K562 (cell line): ENCODE measurements around the gene NEK5. TPM values are rescaled to one million over a fixed set of nuclear protein-coding genes. Genes with fewer than 3 reads are reported as not detected.

Experiments
- ATAC-seq: fragments of 200-7000 bp; cut with Tn5 transposase; 3 replicates; pipeline ENCODE4 v1.9.1; 2020; ENCODE audit warnings: moderate library complexity
- BruUV-seq: library from RNA; stranded (reverse); fragments of 400-500 nt; replicated peaks from 2 replicates; lab custom pipeline; 2021; lab: Mats Ljungman, UMichigan
- CTCF ChIA-PET: fragments of 300-600 bp; formaldehyde crosslinking; extraction: SDS; loops from one replicate; lab custom pipeline; 2021; ENCODE audit warnings: low intra/inter-chr PET ratio; lab: Yijun Ruan, JAX
- POLR2A ChIA-PET: fragments of 300-600, 350-650 bp; sonication (Branson Sonifier 250); formaldehyde crosslinking; extraction: SDS; loops from one replicate; lab custom pipeline; 2021; ENCODE audit warnings: antibody characterized with exemption, inconsistent platforms; lab: Yijun Ruan, JAX
- DNase-seq, 4 experiments: peaks; one replicate each; pipeline versions ENCODE4 v3.0.0 to v3.0.0-alpha.2; 2011 to 2018; ENCODE audit warnings: low spot score in 3 of 4, mixed read lengths in 3 of 4; ENCODE audit errors: extremely low read depth in 1 of 4
- FAIRE-seq: peaks from 2 replicates; lab custom pipeline; 2011; peaks lifted over from hg19 to GRCh38; lab: Jason Lieb, UNC
- H2AFZ ChIP-seq: 2 replicates; pipeline ENCODE4 v1.6.0; 2011; ENCODE audit warnings: low read depth, low read length, control low read depth, inconsistent platforms
- H3K27ac ChIP-seq: fragments of 200-600 bp; 3 replicates; pipeline ENCODE4 v1.8.0; 2011; ENCODE audit warnings: low read depth, mild to moderate bottlenecking, control low read depth, inconsistent platforms, low read length, moderate library complexity, mixed read lengths; ENCODE audit errors: extremely low read depth
- H3K27me3 ChIP-seq, 2 experiments: fragments of 300-600 bp in 1 of 2; 2 replicates in 1 of 2; 3 replicates in 1 of 2; pipeline versions ENCODE4 v1.6.0 to v1.8.0; 2011; ENCODE audit warnings: inconsistent platforms in 2 of 2, low read length in 2 of 2, mild to moderate bottlenecking in 1 of 2, mixed read lengths in 1 of 2, moderate library complexity in 1 of 2; ENCODE audit not compliant: control insufficient read depth in 2 of 2, insufficient read depth in 2 of 2
- H3K36me3 ChIP-seq: fragments of 300-600 bp; 3 replicates; pipeline ENCODE4 v1.8.0; 2011; ENCODE audit warnings: mild to moderate bottlenecking, low read length, inconsistent platforms; ENCODE audit not compliant: control insufficient read depth, insufficient read depth
- H3K4me1 ChIP-seq, 2 experiments: fragments of 200-600 bp in 1 of 2; replicated peaks in 1 of 2; 2 replicates in 1 of 2; 3 replicates in 1 of 2; pipeline versions ENCODE4 v1.5.1 to v1.8.0; 2011; ENCODE audit warnings: inconsistent platforms in 2 of 2, low read length in 2 of 2, mild to moderate bottlenecking in 1 of 2, mixed read lengths in 1 of 2, moderate library complexity in 1 of 2; ENCODE audit not compliant: control insufficient read depth in 2 of 2, insufficient read depth in 2 of 2
- H3K4me2 ChIP-seq: 2 replicates; pipeline ENCODE4 v1.6.1; 2011; ENCODE audit warnings: low read length, control low read depth, inconsistent platforms, mixed read lengths; ENCODE audit not compliant: insufficient read depth
- H3K4me3 ChIP-seq: fragments of 200-600 bp; sonication (generic), shearing (Covaris generic); 2 replicates; pipeline ENCODE4 v1.5.1; 2016; ENCODE audit warnings: control low read depth, inconsistent platforms
- H3K79me2 ChIP-seq: fragments of 200-600 bp; 3 replicates; pipeline ENCODE4 v1.8.0; 2011; ENCODE audit warnings: low read length, inconsistent platforms; ENCODE audit not compliant: control insufficient read depth, insufficient read depth
- H3K9ac ChIP-seq, 2 experiments: 2 replicates each; pipeline versions ENCODE4 v1.6.0 to v1.6.1; 2011; ENCODE audit warnings: low read depth in 2 of 2, low read length in 2 of 2, control low read depth in 1 of 2, inconsistent platforms in 1 of 2, mild to moderate bottlenecking in 1 of 2, mixed read lengths in 1 of 2; ENCODE audit not compliant: insufficient read depth in 1 of 2
- H3K9me1 ChIP-seq: one replicate; pipeline ENCODE4 v1.6.0; 2011; ENCODE audit warnings: inconsistent platforms, mild to moderate bottlenecking, low read length, moderate library complexity; ENCODE audit not compliant: control insufficient read depth, insufficient read depth
- H3K9me3 ChIP-seq: replicated peaks from 2 replicates; pipeline ENCODE4 v1.5.1; 2011; ENCODE audit warnings: low read depth, low read length, inconsistent platforms; ENCODE audit not compliant: control insufficient read depth, insufficient read depth
- H4K20me1 ChIP-seq: replicated peaks from 2 replicates; pipeline ENCODE4 v1.6.1; 2011; ENCODE audit warnings: low read length, inconsistent platforms, mixed read lengths; ENCODE audit not compliant: control insufficient read depth, insufficient read depth
- COPS2 ChIP-seq: fragments of 450-650 bp; conservative IDR thresholded peaks from 2 replicates; pipeline ENCODE4 v1.6.1; 2016; ENCODE audit warnings: mild to moderate bottlenecking, moderate library complexity
- ETS2 ChIP-seq: IDR thresholded peaks from 2 replicates; pipeline ENCODE4 v1.6.1; 2016; ENCODE audit warnings: borderline replicate concordance, missing genetic modification characterization, mild to moderate bottlenecking, moderate library complexity, missing compliant biosample characterization; ENCODE audit not compliant: poor library complexity, severe bottlenecking
- EWSR1 ChIP-seq: fragments of 450-650 bp; IDR thresholded peaks from 2 replicates; pipeline ENCODE4 v1.6.1; 2018; ENCODE audit warnings: borderline replicate concordance, mild to moderate bottlenecking, low read depth, moderate library complexity; ENCODE audit not compliant: partially characterized antibody
- FOXJ3 ChIP-seq: sonication (generic); formaldehyde crosslinking; IDR thresholded peaks from 2 replicates; pipeline ENCODE4 v1.4.0; 2020; ENCODE audit warnings: mild to moderate bottlenecking, missing genetic modification reagents
- POLR2B ChIP-seq: fragments of 450-650 bp; IDR thresholded peaks from 2 replicates; pipeline ENCODE4 v1.6.1; 2018; ENCODE audit warnings: low read depth; ENCODE audit not compliant: partially characterized antibody
- ZKSCAN3 ChIP-seq: fragments of 250-450 bp; sonication (Bioruptor Pico); IDR thresholded peaks from 2 replicates; pipeline ENCODE4 v1.4.0; 2020
- ZKSCAN8 ChIP-seq: fragments of 200-800 bp; sonication (Bioruptor generic); IDR thresholded peaks from 2 replicates; pipeline ENCODE4 v1.6.1; 2016; ENCODE audit warnings: missing genetic modification characterization, missing compliant biosample characterization
- ZNF12 ChIP-seq: sonication (generic); formaldehyde crosslinking; IDR thresholded peaks from 2 replicates; pipeline ENCODE4 v1.4.0; 2020; ENCODE audit warnings: mild to moderate bottlenecking, missing genetic modification reagents
- ZNF3 ChIP-seq: fragments of 250-450 bp; sonication (Bioruptor Pico); IDR thresholded peaks from 2 replicates; pipeline ENCODE4 v1.5.0; 2021; ENCODE audit warnings: mild to moderate bottlenecking, moderate library complexity
- ZNF609 ChIP-seq: sonication (generic); formaldehyde crosslinking; IDR thresholded peaks from 2 replicates; pipeline ENCODE4 v1.8.1; 2023; ENCODE audit warnings: missing genetic modification reagents, mild to moderate bottlenecking, borderline replicate concordance
- ZNF778 ChIP-seq: fragments of 450-650 bp; formaldehyde crosslinking; IDR thresholded peaks from 2 replicates; pipeline ENCODE4 v1.4.0; 2020; ENCODE audit warnings: mild to moderate bottlenecking, moderate library complexity
- WGBS: fragments of 100-300 bp; shearing (Covaris generic); methylation state at CpG from one replicate; pipeline ENCODE4 v1.1.6; 2016; ENCODE audit warnings: low coverage, mixed read lengths; ENCODE audit not compliant: insufficient coverage; ENCODE audit errors: missing lambda C conversion rate; 5-methylcytosine and 5-hydroxymethylcytosine counted together
- in situ Hi-C: fragments of 300-500 bp; cut with MboI; formaldehyde crosslinking; loops from 4 replicates; pipeline ENCODE4 v1.15.0; 2018; ENCODE audit warnings: inconsistent platforms, mixed read lengths
- intact Hi-C: fragments of 100-400 bp; cut with micrococcal nuclease; formaldehyde crosslinking; loops from 2 replicates; pipeline ENCODE4 v1.14.2; 2022
- polyA plus RNA-seq, 8 experiments: library from polyadenylated mRNA; depleted of rRNA in 4 of 8; stranded (reverse) in 5 of 8; unstranded in 3 of 8; fragments of >200 nt; fragmentation: Nextera tagmentation in 2 of 8; fragmentation: Illumina TruSeq in 1 of 8; extraction: Ambion mirVana in 2 of 8; extraction: Trizol in 1 of 8; gene quantifications; 2 replicates each; pipeline versions ENCODE4 v1.2.1 to v1.2.3, GENCODE V29; 2011 to 2014; ENCODE audit warnings: inconsistent platforms in 1 of 8, missing spikeins in 1 of 8
- total RNA-seq, 7 experiments: library from RNA; depleted of rRNA in 6 of 7; stranded (reverse); fragments of >200 nt in 6 of 7; fragmentation: Illumina TruSeq in 2 of 7; extraction: Trizol in 2 of 7; gene quantifications; 2 replicates each; pipeline versions ENCODE4 v1.2.1 to v1.2.3, GENCODE V29; 2011 to 2021; ENCODE audit warnings: low replicate concordance in 1 of 7
- TF ChIP-seq, protein P1 (sequence below): fragments of 250-450 bp; sonication (Bioruptor Pico); IDR thresholded peaks from 2 replicates; pipeline ENCODE4 v1.4.0; 2020

NEK5 gene
- total and polyA plus RNA-seq, 9 of the 15 experiments (the other 6 are each of a cell fraction or from before 2014, with no cell fraction given): 0.09 to 0.44 (median 0.33) TPM

- Histone ChIP-seq H3K27me3 (no peaks in the 10 kb centered on the region), H3K27ac (no peak overlapping the region), H3K4me3 (no peak overlapping the region), H3K4me1 (no peaks in the 10 kb centered on the region; a peak in 1 of 5 replicates), H3K36me3 (no peaks in the 10 kb centered on the region), H3K9ac (no peak overlapping the region), H3K4me2 (no peak overlapping the region), H2AFZ (no peak overlapping the region), H3K9me1 (no peaks in the 10 kb centered on the region), H3K79me2 (no peaks in the 10 kb centered on the region), H3K9me3 (no peaks in the 10 kb centered on the region), H4K20me1 (no peaks in the 10 kb centered on the region)
- ATAC-seq (no peak), DNase-seq (no peak), FAIRE-seq (no peak)
- in situ Hi-C loops: no loop called here
- POLR2A ChIA-PET: interaction anchor here (0.8 to 1.0 kb wide), 2 partner anchors 13 to 52 kb away, joined by 3 read pairs; no protein-coding TSS in a partner anchor
- no TSS peak for BruUV-seq
- WGBS: 66% methylated on average over 5 of the region's 5 CpGs
- CTCF ChIA-PET: no interaction called here
- intact Hi-C loops: no loop called here
- TF ChIP-seq EWSR1 (no peak), COPS2 (no peak), ETS2 (no peak), ZNF609 (CRISPR knock-in tag) (no peak), ZNF778 (no peak), ZKSCAN3 (CRISPR knock-in tag) (no peak), FOXJ3 (CRISPR knock-in tag) (no peak), ZNF3 (CRISPR knock-in tag) (no peak), POLR2B (no peak), ZKSCAN8 (no peak), ZNF12 (CRISPR knock-in tag) (no peak)
- TF ChIP-seq, protein P1, sequence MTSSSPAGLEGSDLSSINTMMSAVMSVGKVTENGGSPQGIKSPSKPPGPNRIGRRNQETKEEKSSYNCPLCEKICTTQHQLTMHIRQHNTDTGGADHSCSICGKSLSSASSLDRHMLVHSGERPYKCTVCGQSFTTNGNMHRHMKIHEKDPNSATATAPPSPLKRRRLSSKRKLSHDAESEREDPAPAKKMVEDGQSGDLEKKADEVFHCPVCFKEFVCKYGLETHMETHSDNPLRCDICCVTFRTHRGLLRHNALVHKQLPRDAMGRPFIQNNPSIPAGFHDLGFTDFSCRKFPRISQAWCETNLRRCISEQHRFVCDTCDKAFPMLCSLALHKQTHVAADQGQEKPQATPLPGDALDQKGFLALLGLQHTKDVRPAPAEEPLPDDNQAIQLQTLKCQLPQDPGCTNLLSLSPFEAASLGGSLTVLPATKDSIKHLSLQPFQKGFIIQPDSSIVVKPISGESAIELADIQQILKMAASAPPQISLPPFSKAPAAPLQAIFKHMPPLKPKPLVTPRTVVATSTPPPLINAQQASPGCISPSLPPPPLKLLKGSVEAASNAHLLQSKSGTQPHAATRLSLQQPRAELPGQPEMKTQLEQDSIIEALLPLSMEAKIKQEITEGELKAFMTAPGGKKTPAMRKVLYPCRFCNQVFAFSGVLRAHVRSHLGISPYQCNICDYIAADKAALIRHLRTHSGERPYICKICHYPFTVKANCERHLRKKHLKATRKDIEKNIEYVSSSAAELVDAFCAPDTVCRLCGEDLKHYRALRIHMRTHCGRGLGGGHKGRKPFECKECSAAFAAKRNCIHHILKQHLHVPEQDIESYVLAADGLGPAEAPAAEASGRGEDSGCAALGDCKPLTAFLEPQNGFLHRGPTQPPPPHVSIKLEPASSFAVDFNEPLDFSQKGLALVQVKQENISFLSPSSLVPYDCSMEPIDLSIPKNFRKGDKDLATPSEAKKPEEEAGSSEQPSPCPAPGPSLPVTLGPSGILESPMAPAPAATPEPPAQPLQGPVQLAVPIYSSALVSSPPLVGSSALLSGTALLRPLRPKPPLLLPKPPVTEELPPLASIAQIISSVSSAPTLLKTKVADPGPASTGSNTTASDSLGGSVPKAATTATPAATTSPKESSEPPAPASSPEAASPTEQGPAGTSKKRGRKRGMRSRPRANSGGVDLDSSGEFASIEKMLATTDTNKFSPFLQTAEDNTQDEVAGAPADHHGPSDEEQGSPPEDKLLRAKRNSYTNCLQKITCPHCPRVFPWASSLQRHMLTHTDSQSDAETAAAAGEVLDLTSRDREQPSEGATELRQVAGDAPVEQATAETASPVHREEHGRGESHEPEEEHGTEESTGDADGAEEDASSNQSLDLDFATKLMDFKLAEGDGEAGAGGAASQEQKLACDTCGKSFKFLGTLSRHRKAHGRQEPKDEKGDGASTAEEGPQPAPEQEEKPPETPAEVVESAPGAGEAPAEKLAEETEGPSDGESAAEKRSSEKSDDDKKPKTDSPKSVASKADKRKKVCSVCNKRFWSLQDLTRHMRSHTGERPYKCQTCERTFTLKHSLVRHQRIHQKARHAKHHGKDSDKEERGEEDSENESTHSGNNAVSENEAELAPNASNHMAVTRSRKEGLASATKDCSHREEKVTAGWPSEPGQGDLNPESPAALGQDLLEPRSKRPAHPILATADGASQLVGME (CRISPR knock-in tag): no peak
Measured at GRCh38 chr13:52103386-52103785, 25.5 kb downstream of the NEK5 start.
